ENCODE data around the gene ZNF717. TPM values are rescaled to one million over a fixed set of nuclear protein-coding genes. Genes with fewer than 3 reads are reported as not detected.
"Not testable (repeated sequence)": the region's sequence is repeated elsewhere in the genome, so short reads cannot be mapped to it uniquely, and the experiment has no call there.

The ZNF717 gene
- total and polyA plus RNA-seq, 8 donors: 0.87 to 32.5 (median 10.2) TPM

DNA sequence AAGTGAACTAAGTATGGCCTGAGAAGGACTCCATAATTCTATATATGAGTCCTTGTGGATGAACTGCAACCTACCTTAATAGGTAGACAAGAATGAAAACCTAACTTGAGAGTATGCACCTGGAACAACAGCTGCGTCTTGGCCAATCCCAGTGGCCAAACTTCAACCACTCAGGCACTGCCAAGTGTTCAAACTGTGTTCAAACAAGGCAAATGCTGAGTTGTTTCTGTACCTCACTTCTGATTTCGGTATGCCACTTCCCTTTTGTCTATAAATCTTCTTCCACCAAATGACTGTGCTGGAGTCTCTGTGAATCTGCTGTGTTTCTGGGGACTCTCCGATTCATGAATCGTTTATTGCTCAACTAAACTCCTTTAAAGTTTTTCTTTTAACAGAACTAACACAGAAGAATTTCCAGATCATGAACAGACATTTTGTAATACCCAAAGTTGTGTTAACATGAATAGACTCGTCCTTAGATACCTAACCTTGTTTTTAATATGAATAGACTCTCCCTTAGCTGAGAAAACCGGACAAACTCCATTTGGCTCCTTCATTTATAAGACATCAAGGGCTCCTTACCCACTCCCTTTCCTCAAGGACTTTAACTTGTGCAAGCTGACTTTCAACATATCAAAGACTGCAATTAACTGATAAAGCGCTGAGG is 4.1 kb downstream of the ZNF717 start:
- no peak for TF ChIP-seq POLR2A (IDR thresholded peaks at IDR 0.05)
- no peak for TF ChIP-seq EP300 (IDR thresholded peaks at IDR 0.05)
- TF ChIP-seq, protein P1, sequence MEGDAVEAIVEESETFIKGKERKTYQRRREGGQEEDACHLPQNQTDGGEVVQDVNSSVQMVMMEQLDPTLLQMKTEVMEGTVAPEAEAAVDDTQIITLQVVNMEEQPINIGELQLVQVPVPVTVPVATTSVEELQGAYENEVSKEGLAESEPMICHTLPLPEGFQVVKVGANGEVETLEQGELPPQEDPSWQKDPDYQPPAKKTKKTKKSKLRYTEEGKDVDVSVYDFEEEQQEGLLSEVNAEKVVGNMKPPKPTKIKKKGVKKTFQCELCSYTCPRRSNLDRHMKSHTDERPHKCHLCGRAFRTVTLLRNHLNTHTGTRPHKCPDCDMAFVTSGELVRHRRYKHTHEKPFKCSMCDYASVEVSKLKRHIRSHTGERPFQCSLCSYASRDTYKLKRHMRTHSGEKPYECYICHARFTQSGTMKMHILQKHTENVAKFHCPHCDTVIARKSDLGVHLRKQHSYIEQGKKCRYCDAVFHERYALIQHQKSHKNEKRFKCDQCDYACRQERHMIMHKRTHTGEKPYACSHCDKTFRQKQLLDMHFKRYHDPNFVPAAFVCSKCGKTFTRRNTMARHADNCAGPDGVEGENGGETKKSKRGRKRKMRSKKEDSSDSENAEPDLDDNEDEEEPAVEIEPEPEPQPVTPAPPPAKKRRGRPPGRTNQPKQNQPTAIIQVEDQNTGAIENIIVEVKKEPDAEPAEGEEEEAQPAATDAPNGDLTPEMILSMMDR (IDR thresholded peaks at IDR 0.05): no peak
- TF ChIP-seq POLR2AphosphoS5 (IDR thresholded peaks at IDR 0.05): no peak
- Histone ChIP-seq H3K36me3 (peaks cover 3 to 67% (median 56%) of the 10 kb centered on the region in 4 donors), H3K27me3 (no peaks in the 10 kb centered on the region), H3K4me3 (no peak overlapping the region), H3K9me3 (peaks cover 0 to 49% (median 23%) of the 10 kb centered on the region in 4 donors), H3K27ac (no peak overlapping the region), H3K4me1 (peaks cover 0 to 9% (median 3%) of the 10 kb centered on the region in 4 donors)
- no peak for DNase-seq
- intact Hi-C loops (cut with DNase I; ENCODE audit: low total_unique reads): no loop called here
- 67 to 83% (median 73%) methylated on average over 7 of the region's 7 CpGs for WGBS, 5 donors

GRCh38 chr3:75777742-75778141 is 7.6 kb downstream of the ZNF717 start:
- H3K4me3 ChIP-seq; H3K4me1 ChIP-seq; DNase-seq; H3K27me3 ChIP-seq; H3K27ac ChIP-seq; intact Hi-C loops (cut with DNase I; ENCODE audit: low total_unique reads): not testable (repeated sequence)
- 85 to 96% (median 93%) methylated on average over 11 of the region's 11 CpGs for WGBS, 5 donors
- peaks cover 0 to 80% (median 34%) of the 10 kb centered on the region in 4 donors for H3K9me3 ChIP-seq
- H3K36me3 ChIP-seq: peaks cover 3 to 80% (median 61%) of the 10 kb centered on the region in 4 donors

DNA sequence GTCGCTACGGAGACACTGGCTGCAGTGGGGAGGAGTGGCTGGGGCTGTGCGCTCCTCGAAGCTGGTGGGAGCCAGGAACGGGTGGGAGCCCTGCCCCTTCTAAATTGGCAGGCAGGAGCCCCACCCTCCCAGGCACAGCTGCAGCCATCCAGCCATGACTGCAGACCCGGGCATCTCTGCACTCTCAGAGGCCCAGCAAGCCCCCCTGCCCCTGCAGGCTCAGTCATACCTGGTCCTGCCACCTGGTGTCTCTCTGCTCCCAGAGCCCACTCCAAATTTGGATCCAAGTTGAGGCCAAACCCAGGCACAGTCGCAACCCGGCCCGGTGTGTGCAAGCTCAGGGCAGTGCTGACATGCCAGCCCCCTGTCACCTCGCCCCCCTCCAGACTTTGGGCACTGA is 13.7 kb downstream of the ZNF717 start:
- Histone ChIP-seq H3K9me3 (peaks cover 9 to 88% (median 49%) of the 10 kb centered on the region in 4 donors), H3K36me3 (peaks cover 24 to 77% (median 56%) of the 10 kb centered on the region in 4 donors)
- H3K27me3 ChIP-seq; H3K27ac ChIP-seq; H3K4me1 ChIP-seq; intact Hi-C loops (cut with DNase I; ENCODE audit: low total_unique reads); H3K4me3 ChIP-seq; DNase-seq: not testable (repeated sequence)
- WGBS, 5 donors: 76 to 95% (median 86%) methylated on average over 8 to 10 of the region's 10 CpGs

DNA sequence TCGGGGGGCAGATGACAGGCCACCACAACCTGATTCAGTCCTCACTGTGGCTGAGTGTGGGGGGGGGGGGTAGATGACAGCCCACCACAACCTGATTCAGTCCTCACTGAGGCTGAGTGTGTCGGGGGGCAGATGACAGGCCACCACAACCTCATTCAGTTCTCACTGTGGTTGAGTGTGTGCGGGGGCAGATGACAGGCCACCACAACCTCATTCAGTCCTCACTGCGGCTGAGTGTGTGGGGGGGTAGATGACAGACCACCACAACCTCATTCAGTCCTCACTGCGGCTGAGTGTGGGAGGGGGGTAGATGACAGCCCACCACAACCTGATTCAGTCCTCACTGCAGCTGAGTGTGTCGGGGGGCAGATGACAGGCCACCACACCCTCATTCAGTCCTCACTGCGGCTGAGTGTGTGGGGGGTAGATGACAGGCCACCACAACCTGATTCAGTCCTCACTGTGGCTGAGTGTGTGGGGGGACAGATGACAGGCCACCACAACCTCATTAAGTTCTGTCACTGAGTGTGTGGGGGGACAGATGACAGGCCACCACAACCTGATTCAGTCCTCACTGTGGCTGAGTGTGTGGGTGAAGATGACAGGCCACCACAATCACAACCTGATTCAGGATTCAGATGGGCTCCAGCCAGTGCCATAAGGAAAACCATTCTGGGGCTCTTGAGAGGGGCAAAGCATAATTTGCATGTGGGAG is 16.9 kb downstream of the ZNF717 start:
- intact Hi-C loops (cut with DNase I; ENCODE audit: low total_unique reads): no loop called here
- H3K4me3 ChIP-seq: no peak overlapping the region
- H3K27me3 ChIP-seq: no peaks in the 10 kb centered on the region
- TF ChIP-seq EP300 (IDR thresholded peaks at IDR 0.05): no peak
- TF ChIP-seq, protein P1 (IDR thresholded peaks at IDR 0.05): no peak
- H3K4me1 ChIP-seq: no peaks in the 10 kb centered on the region
- no peak overlapping the region for H3K27ac ChIP-seq
- H3K9me3 ChIP-seq: peaks cover 18 to 90% (median 56%) of the 10 kb centered on the region in 4 donors
- WGBS, 5 donors: 79 to 93% (median 91%) methylated on average over 7 of the region's 7 CpGs
- H3K36me3 ChIP-seq: peaks cover 24 to 89% (median 62%) of the 10 kb centered on the region in 4 donors
- DNase-seq: no peak

- Histone ChIP-seq H3K27ac (no peak overlapping the region), H3K4me1 (no peaks in the 10 kb centered on the region), H3K4me3 (no peak overlapping the region), H3K36me3 (peaks cover 27 to 86% (median 49%) of the 10 kb centered on the region in 4 donors), H3K27me3 (no peaks in the 10 kb centered on the region), H3K9me3 (peaks cover 58 to 96% (median 91%) of the 10 kb centered on the region in 4 donors)
- intact Hi-C loops (cut with DNase I; ENCODE audit: low total_unique reads): no loop called here
- no peak for DNase-seq
- TF ChIP-seq, protein P1 (IDR thresholded peaks at IDR 0.05): no peak
- TF ChIP-seq EP300 (IDR thresholded peaks at IDR 0.05) (no peak), POLR2A (IDR thresholded peaks at IDR 0.05) (no peak), POLR2AphosphoS5 (IDR thresholded peaks at IDR 0.05) (no peak)
- WGBS, 5 donors: 70 to 89% (median 85%) methylated on average over 7 of the region's 7 CpGs
Observed at GRCh38 chr3:75737831-75738493, 47.4 kb downstream of the ZNF717 start.
